K562 (cell line): Measurements from ENCODE around the gene ATRIP. TPM values are rescaled to one million over a fixed set of nuclear protein-coding genes. Genes with fewer than 3 reads are reported as not detected.

Source experiments
- CBX3 ChIP-seq, 2 experiments: IDR thresholded peaks; 1 replicate in 1 of 2; 2 replicates in 1 of 2; pipeline ENCODE4 v1.6.1; 2012; ENCODE audit warnings: inconsistent platforms in 2 of 2, low read length in 2 of 2, borderline replicate concordance in 1 of 2, control low read depth in 1 of 2
- CHD1 ChIP-seq: fragments of 200-600 bp; sonication (generic); IDR thresholded peaks from one replicate; pipeline ENCODE4 v1.6.1; 2012; ENCODE audit warnings: mild to moderate bottlenecking, moderate library complexity, low read length, inconsistent platforms
- ETV1 ChIP-seq: fragments of 450-650 bp; conservative IDR thresholded peaks from 2 replicates; pipeline ENCODE4 v1.6.1; 2016; ENCODE audit warnings: missing genetic modification characterization, control low read depth, low read depth, missing compliant biosample characterization
- GATAD2B ChIP-seq: fragments of 450-650 bp; IDR thresholded peaks from 2 replicates; pipeline ENCODE4 v1.6.1; 2017; ENCODE audit warnings: mild to moderate bottlenecking, borderline replicate concordance
- NCOA2 ChIP-seq, 2 experiments: fragments of 450-650 bp; IDR thresholded peaks; 2 replicates each; pipeline ENCODE4 v1.6.1; 2018; ENCODE audit warnings: mild to moderate bottlenecking in 2 of 2, moderate library complexity in 1 of 2; ENCODE audit not compliant: partially characterized antibody in 2 of 2
- NFIX ChIP-seq: fragments of 250-450 bp; sonication (Bioruptor Pico); IDR thresholded peaks from 2 replicates; pipeline ENCODE4 v1.4.0; 2020; ENCODE audit warnings: low read depth, mild to moderate bottlenecking, moderate library complexity
- PHF21A ChIP-seq: fragments of 450-650 bp; IDR thresholded peaks from 2 replicates; pipeline ENCODE4 v1.6.1; 2017; ENCODE audit warnings: low read depth, borderline replicate concordance
- PURB ChIP-seq: sonication (generic); formaldehyde crosslinking; IDR thresholded peaks from 2 replicates; pipeline ENCODE4 v1.9.0; 2021; ENCODE audit warnings: low read depth, mild to moderate bottlenecking, missing genetic modification reagents
- SIX5 ChIP-seq, 2 experiments: IDR thresholded peaks; 2 replicates each; pipeline ENCODE4 v1.6.1; 2011; ENCODE audit warnings: low read length in 2 of 2, borderline replicate concordance in 1 of 2, low read depth in 1 of 2, mild to moderate bottlenecking in 1 of 2, moderate library complexity in 1 of 2; ENCODE audit not compliant: insufficient read depth in 1 of 2
- SRSF7 ChIP-seq: fragments of 200-400 bp; formaldehyde crosslinking; optimal IDR thresholded peaks from 2 replicates; pipeline ENCODE3; 2017; ENCODE audit warnings: mild to moderate bottlenecking, low read depth, low read length
- TBL1XR1 ChIP-seq, 2 experiments: IDR thresholded peaks; 2 replicates each; pipeline ENCODE4 v1.6.1; 2012; ENCODE audit warnings: improper control_type of control experiment in 2 of 2, low read length in 2 of 2, mild to moderate bottlenecking in 1 of 2
- ZBED1 ChIP-seq: IDR thresholded peaks from 2 replicates; pipeline ENCODE4 v1.6.1; 2014
- ZC3H11A ChIP-seq: IDR thresholded peaks from 2 replicates; pipeline ENCODE4 v1.6.1; 2012; ENCODE audit warnings: low read depth, low read length, improper control_type of control experiment
- ZNF316 ChIP-seq: fragments of 450-650 bp; IDR thresholded peaks from 2 replicates; pipeline ENCODE4 v1.6.1; 2016
- ZNF551 ChIP-seq: fragments of 250-450 bp; sonication (Bioruptor Pico); IDR thresholded peaks from 2 replicates; pipeline ENCODE4 v1.5.0; 2021; ENCODE audit warnings: mild to moderate bottlenecking, moderate library complexity
- ZNF583 ChIP-seq: fragments of 250-450 bp; sonication (Bioruptor Pico); IDR thresholded peaks from 2 replicates; pipeline ENCODE4 v1.4.0; 2020
- polyA plus RNA-seq, 8 experiments: library from polyadenylated mRNA; depleted of rRNA in 4 of 8; stranded (reverse) in 5 of 8; unstranded in 3 of 8; fragments of >200 nt; fragmentation: Nextera tagmentation in 2 of 8; fragmentation: Illumina TruSeq in 1 of 8; extraction: Ambion mirVana in 2 of 8; extraction: Trizol in 1 of 8; gene quantifications; 2 replicates each; pipeline versions ENCODE4 v1.2.1 to v1.2.3, GENCODE V29; 2011 to 2014; ENCODE audit warnings: inconsistent platforms in 1 of 8, missing spikeins in 1 of 8
- total RNA-seq, 7 experiments: library from RNA; depleted of rRNA in 6 of 7; stranded (reverse); fragments of >200 nt in 6 of 7; fragmentation: Illumina TruSeq in 2 of 7; extraction: Trizol in 2 of 7; gene quantifications; 2 replicates each; pipeline versions ENCODE4 v1.2.1 to v1.2.3, GENCODE V29; 2011 to 2021; ENCODE audit warnings: low replicate concordance in 1 of 7
- TF ChIP-seq, protein P1 (sequence below): fragments of 450-650 bp; conservative IDR thresholded peaks from 2 replicates; pipeline ENCODE4 v1.6.1; 2016; ENCODE audit warnings: missing genetic modification characterization, low read depth, mild to moderate bottlenecking, control low read depth, missing compliant biosample characterization
- TF ChIP-seq, protein P2 (sequence below), 2 experiments: fragments of 450-650 bp in 1 of 2; sonication (generic) in 1 of 2; formaldehyde crosslinking in 1 of 2; IDR thresholded peaks in 1 of 2; conservative IDR thresholded peaks in 1 of 2; 2 replicates each; pipeline versions ENCODE4 v1.6.1 to v1.8.1; 2016 to 2023; ENCODE audit warnings: mild to moderate bottlenecking in 2 of 2, moderate library complexity in 2 of 2, inconsistent platforms in 1 of 2, missing genetic modification reagents in 1 of 2
- TF ChIP-seq, protein P3 (sequence below): fragments of 250-450 bp; sonication (Bioruptor Pico); IDR thresholded peaks from 2 replicates; pipeline ENCODE4 v1.8.0; 2022; ENCODE audit warnings: inconsistent platforms
- TF ChIP-seq, protein P4 (sequence below), 3 experiments: IDR thresholded peaks in 2 of 3; conservative IDR thresholded peaks in 1 of 3; 2 replicates each; pipeline ENCODE4 v1.5.1; 2011 to 2012; ENCODE audit warnings: low read length in 3 of 3, mild to moderate bottlenecking in 3 of 3, control low read depth in 2 of 3, improper control_type of control experiment in 1 of 3, inconsistent platforms in 1 of 3, low read depth in 1 of 3, mixed read lengths in 1 of 3, moderate library complexity in 1 of 3; ENCODE audit not compliant: insufficient read depth in 2 of 3
- TF ChIP-seq, protein P5 (sequence below), 2 experiments: fragments of 450-650 bp in 1 of 2; sonication (generic) in 1 of 2; formaldehyde crosslinking; conservative IDR thresholded peaks; 2 replicates each; pipeline versions ENCODE4 v1.4.0 to v1.8.1; 2020 to 2022; ENCODE audit warnings: mild to moderate bottlenecking in 1 of 2, missing genetic modification reagents in 1 of 2

Gene ATRIP
- total and polyA plus RNA-seq, 9 of the 15 experiments (the other 6 are each of a cell fraction or from before 2014, with no cell fraction given): 1.7 to 15.7 (median 10.5) TPM

DNA sequence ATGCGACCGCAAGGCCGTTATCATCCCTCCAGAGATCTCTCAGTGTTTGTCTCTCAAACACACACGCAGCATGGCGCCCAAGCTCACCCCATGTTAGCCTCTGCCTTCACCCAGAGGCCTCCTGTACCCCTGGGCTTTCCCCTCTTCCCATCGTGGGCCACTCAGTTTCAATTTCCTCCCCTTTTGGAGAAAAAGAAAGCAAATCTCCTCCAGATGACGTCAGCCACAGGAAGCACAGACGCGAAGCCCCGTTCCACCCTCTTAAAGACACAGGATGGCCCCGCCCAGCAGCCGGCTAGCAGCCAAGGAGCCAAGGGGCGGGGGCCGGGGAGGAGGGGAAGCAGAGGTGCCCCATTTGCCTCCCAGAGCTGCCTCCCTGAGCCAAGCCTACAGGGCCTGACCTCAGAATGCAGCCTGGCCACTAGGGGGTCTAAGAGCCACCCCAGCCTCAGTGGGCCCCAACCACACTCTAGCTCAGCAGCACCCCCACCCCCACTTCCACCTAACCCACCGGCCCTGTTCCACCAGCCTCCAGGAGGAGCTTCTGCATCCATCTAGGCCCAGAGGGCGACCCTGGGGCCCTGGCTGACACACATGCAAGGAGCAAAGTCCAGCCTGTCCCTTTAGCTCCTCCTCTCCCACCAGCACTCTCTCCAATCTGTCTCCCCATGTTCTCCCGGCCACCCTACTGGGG, 26.5 kb downstream of the ATRIP start (continued):
- TF ChIP-seq, protein P1, sequence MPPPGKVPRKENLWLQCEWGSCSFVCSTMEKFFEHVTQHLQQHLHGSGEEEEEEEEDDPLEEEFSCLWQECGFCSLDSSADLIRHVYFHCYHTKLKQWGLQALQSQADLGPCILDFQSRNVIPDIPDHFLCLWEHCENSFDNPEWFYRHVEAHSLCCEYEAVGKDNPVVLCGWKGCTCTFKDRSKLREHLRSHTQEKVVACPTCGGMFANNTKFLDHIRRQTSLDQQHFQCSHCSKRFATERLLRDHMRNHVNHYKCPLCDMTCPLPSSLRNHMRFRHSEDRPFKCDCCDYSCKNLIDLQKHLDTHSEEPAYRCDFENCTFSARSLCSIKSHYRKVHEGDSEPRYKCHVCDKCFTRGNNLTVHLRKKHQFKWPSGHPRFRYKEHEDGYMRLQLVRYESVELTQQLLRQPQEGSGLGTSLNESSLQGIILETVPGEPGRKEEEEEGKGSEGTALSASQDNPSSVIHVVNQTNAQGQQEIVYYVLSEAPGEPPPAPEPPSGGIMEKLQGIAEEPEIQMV: no peak
- TF ChIP-seq CHD1 (no peak), PURB (CRISPR knock-in tag) (no peak), ZNF551 (CRISPR knock-in tag) (no peak), NCOA2 (IDR thresholded peaks at IDR 0.05; ENCODE audit: partially characterized antibody in 2 of 2) (no peak), ZBED1 (no peak), CBX3 (IDR thresholded peaks at IDR 0.05; ENCODE audit: borderline replicate concordance in 1 of 2, low read length in 2 of 2) (no peak), ETV1 (tag) (peak; percentile 72), ZC3H11A (no peak), SRSF7 (no peak), GATAD2B (no peak), ZNF316 (no peak), TBL1XR1 (IDR thresholded peaks at IDR 0.05; ENCODE audit: low read length in 2 of 2) (no peak), PHF21A (no peak), NFIX (CRISPR knock-in tag) (no peak), SIX5 (IDR thresholded peaks at IDR 0.05; ENCODE audit: borderline replicate concordance in 1 of 2, insufficient read depth in 1 of 2, low read depth in 1 of 2, low read length in 2 of 2) (no peak), ZNF583 (CRISPR knock-in tag) (no peak)
- TF ChIP-seq, protein P2, sequence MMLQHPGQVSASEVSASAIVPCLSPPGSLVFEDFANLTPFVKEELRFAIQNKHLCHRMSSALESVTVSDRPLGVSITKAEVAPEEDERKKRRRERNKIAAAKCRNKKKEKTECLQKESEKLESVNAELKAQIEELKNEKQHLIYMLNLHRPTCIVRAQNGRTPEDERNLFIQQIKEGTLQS (IDR thresholded peaks at IDR 0.05): peak; percentile 97
- TF ChIP-seq, protein P2 (CRISPR knock-in tag; conservative IDR thresholded peaks at IDR 0.05): no peak
- TF ChIP-seq, protein P3, sequence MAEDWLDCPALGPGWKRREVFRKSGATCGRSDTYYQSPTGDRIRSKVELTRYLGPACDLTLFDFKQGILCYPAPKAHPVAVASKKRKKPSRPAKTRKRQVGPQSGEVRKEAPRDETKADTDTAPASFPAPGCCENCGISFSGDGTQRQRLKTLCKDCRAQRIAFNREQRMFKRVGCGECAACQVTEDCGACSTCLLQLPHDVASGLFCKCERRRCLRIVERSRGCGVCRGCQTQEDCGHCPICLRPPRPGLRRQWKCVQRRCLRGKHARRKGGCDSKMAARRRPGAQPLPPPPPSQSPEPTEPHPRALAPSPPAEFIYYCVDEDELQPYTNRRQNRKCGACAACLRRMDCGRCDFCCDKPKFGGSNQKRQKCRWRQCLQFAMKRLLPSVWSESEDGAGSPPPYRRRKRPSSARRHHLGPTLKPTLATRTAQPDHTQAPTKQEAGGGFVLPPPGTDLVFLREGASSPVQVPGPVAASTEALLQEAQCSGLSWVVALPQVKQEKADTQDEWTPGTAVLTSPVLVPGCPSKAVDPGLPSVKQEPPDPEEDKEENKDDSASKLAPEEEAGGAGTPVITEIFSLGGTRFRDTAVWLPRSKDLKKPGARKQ (CRISPR knock-in tag): no peak
- TF ChIP-seq, protein P4, sequence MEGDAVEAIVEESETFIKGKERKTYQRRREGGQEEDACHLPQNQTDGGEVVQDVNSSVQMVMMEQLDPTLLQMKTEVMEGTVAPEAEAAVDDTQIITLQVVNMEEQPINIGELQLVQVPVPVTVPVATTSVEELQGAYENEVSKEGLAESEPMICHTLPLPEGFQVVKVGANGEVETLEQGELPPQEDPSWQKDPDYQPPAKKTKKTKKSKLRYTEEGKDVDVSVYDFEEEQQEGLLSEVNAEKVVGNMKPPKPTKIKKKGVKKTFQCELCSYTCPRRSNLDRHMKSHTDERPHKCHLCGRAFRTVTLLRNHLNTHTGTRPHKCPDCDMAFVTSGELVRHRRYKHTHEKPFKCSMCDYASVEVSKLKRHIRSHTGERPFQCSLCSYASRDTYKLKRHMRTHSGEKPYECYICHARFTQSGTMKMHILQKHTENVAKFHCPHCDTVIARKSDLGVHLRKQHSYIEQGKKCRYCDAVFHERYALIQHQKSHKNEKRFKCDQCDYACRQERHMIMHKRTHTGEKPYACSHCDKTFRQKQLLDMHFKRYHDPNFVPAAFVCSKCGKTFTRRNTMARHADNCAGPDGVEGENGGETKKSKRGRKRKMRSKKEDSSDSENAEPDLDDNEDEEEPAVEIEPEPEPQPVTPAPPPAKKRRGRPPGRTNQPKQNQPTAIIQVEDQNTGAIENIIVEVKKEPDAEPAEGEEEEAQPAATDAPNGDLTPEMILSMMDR (IDR thresholded peaks at IDR 0.05 in 2 of 3, conservative IDR thresholded peaks at IDR 0.05 in 1 of 3; ENCODE audit: insufficient read depth in 2 of 3, low read depth in 1 of 3, low read length in 3 of 3): peak; percentile 54 to 59 (median 55)
- TF ChIP-seq, protein P5, sequence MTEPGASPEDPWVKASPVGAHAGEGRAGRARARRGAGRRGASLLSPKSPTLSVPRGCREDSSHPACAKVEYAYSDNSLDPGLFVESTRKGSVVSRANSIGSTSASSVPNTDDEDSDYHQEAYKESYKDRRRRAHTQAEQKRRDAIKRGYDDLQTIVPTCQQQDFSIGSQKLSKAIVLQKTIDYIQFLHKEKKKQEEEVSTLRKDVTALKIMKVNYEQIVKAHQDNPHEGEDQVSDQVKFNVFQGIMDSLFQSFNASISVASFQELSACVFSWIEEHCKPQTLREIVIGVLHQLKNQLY (CRISPR knock-in tag; conservative IDR thresholded peaks at IDR 0.05): no peak
